ENCODE results near the gene CASP9.

DNA sequence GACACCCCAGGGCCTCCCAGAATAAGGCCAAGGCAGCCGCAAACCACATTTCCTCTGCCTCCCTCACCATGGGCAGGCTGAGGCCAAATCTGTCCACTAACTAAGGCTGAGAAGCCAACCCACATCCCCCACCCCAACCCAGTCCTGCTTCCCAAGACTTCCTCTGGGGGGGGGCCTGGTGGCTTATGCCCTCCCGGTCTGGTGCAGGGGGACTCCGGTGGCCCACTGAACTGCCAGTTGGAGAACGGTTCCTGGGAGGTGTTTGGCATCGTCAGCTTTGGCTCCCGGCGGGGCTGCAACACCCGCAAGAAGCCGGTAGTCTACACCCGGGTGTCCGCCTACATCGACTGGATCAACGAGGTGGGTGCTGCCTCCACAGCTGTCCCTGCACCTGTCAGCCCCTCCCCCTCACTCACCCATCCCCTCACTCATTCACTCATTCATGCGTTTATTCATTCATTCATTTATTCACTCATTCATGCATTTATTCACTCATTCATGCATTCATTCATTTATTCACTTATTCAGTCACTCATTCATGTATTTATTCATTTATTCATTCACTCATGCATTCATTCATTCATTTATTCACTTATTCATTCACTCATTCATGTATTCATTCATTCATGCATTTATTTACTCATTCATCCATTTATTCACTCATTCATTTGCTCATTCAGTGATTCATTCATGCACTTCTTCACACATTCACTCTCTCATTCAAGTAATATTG lies 78.5 kb downstream of the CASP9 start:
- TF ChIP-seq POLR2A (IDR thresholded peaks at IDR 0.05) (no peak), CTCF (IDR thresholded peaks at IDR 0.05) (no peak)
